ENCODE measurements around the gene ITPKC.
A peak's percentile ranks its signal among the peaks of the same experiment; 100 is the strongest.

Gene ITPKC

GRCh38 chr19:40713939-40714338 lies 3.0 kb upstream of the ITPKC start:
- Histone ChIP-seq H3K27me3 (ENCODE audit: control insufficient read depth in 2 of 2, insufficient read depth in 2 of 2, low read length in 2 of 2) (no peaks in the 10 kb centered on the region), H3K9me3 (ENCODE audit: control insufficient read depth in 2 of 2, low read length in 2 of 2) (no peaks in the 10 kb centered on the region), H3K36me3 (ENCODE audit: control insufficient read depth in 2 of 2, insufficient read depth in 2 of 2, low read length in 2 of 2) (peaks cover 9 to 11% of the 10 kb centered on the region in 2 donors), H3K27ac (ENCODE audit: low read depth in 2 of 2, low read length in 2 of 2) (no peak overlapping the region), H3K4me1 (ENCODE audit: control insufficient read depth in 2 of 2, insufficient read depth in 2 of 2, low read length in 2 of 2) (peaks cover 34% of the 10 kb centered on the region in 2 donors), H3K9ac (ENCODE audit: low read depth in 1 of 2, low read length in 2 of 2) (peak overlapping the region in 1 of 2 donors; percentile 74), H3K4me3 (ENCODE audit: low read length in 2 of 2) (peak overlapping the region in 1 of 2 donors; percentile 75)

GRCh38 chr19:40714441-40715299 lies 2.2 kb upstream of the ITPKC start:
- Histone ChIP-seq H3K9me3 (ENCODE audit: control insufficient read depth in 2 of 2, low read length in 2 of 2) (no peaks in the 10 kb centered on the region), H3K4me3 (ENCODE audit: low read length in 2 of 2) (peak overlapping the region; percentile 75 to 94), H3K27me3 (ENCODE audit: control insufficient read depth in 2 of 2, insufficient read depth in 2 of 2, low read length in 2 of 2) (no peaks in the 10 kb centered on the region), H3K27ac (ENCODE audit: low read depth in 2 of 2, low read length in 2 of 2) (peak overlapping the region; percentile 96 to 99), H3K36me3 (ENCODE audit: control insufficient read depth in 2 of 2, insufficient read depth in 2 of 2, low read length in 2 of 2) (peaks cover 3 to 9% of the 10 kb centered on the region in 2 donors), H3K9ac (ENCODE audit: low read depth in 1 of 2, low read length in 2 of 2) (peak overlapping the region; percentile 92 to 99), H3K4me1 (ENCODE audit: control insufficient read depth in 2 of 2, insufficient read depth in 2 of 2, low read length in 2 of 2) (peaks cover 41% of the 10 kb centered on the region in 2 donors)

GRCh38 chr19:40716031-40716481 lies 856 bp upstream of the ITPKC start:
- Histone ChIP-seq H3K36me3 (ENCODE audit: control insufficient read depth in 2 of 2, insufficient read depth in 2 of 2, low read length in 2 of 2) (peaks cover 0 to 4% of the 10 kb centered on the region in 2 donors), H3K9me3 (ENCODE audit: control insufficient read depth in 2 of 2, low read length in 2 of 2) (no peaks in the 10 kb centered on the region), H3K27me3 (ENCODE audit: control insufficient read depth in 2 of 2, insufficient read depth in 2 of 2, low read length in 2 of 2) (no peaks in the 10 kb centered on the region), H3K9ac (ENCODE audit: low read depth in 1 of 2, low read length in 2 of 2) (peak overlapping the region; percentile 92 to 99), H3K4me1 (ENCODE audit: control insufficient read depth in 2 of 2, insufficient read depth in 2 of 2, low read length in 2 of 2) (peaks cover 54% of the 10 kb centered on the region in 2 donors), H3K27ac (ENCODE audit: low read depth in 2 of 2, low read length in 2 of 2) (peak overlapping the region; percentile 96 to 99), H3K4me3 (ENCODE audit: low read length in 2 of 2) (peak overlapping the region; percentile 75 to 94)

- Histone ChIP-seq H3K9me3 (ENCODE audit: control insufficient read depth in 2 of 2, low read length in 2 of 2) (no peaks in the 10 kb centered on the region), H3K27ac (ENCODE audit: low read depth in 2 of 2, low read length in 2 of 2) (peak overlapping the region; percentile 96 to 99), H3K36me3 (ENCODE audit: control insufficient read depth in 2 of 2, insufficient read depth in 2 of 2, low read length in 2 of 2) (peaks cover under 1 to 2% of the 10 kb centered on the region in 2 donors), H3K9ac (ENCODE audit: low read depth in 1 of 2, low read length in 2 of 2) (peak overlapping the region; percentile 92 to 99), H3K4me3 (ENCODE audit: low read length in 2 of 2) (peak overlapping the region; percentile 75 to 94), H3K4me1 (ENCODE audit: control insufficient read depth in 2 of 2, insufficient read depth in 2 of 2, low read length in 2 of 2) (peaks cover 55 to 56% of the 10 kb centered on the region in 2 donors), H3K27me3 (ENCODE audit: control insufficient read depth in 2 of 2, insufficient read depth in 2 of 2, low read length in 2 of 2) (no peaks in the 10 kb centered on the region)
These were observed 490 bp downstream of the ITPKC start for GRCh38 chr19:40717325-40717879.

DNA sequence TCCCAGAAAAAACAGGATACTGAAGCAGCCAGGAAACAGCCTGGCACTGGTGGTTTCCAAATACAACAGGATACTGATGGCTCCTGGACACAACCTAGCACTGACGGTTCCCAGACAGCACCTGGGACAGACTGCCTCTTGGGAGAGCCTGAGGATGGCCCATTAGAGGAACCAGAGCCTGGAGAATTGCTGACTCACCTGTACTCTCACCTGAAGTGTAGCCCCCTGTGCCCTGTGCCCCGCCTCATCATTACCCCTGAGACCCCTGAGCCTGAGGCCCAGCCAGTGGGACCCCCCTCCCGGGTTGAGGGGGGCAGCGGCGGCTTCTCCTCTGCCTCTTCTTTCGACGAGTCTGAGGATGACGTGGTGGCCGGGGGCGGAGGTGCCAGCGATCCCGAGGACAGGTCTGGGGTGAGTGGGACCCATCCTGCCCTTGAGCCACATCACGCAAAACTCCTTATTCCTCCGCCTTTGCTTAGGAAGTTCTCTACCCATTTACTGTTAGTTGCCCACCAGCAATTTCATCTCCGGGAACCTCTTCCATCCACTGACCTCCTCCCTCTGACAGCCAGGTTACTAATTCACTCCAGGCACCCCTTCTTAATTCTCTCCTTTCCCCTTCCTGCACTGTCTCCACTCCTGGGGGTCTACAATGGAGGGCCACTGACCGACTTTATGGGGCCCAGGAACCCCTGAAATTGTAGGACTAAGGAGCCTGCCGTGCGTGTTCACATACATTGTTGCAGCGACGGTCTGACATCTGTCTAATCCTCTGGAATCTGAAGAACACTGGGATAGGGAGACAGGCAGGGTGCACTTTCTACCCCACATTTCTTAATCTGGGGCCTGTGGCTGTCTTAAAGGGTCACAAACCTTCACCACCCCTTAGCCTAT lies 1.2 kb downstream of the ITPKC start:
- Histone ChIP-seq H3K9ac (ENCODE audit: low read depth in 1 of 2, low read length in 2 of 2) (peak overlapping the region; percentile 92 to 99), H3K4me3 (ENCODE audit: low read length in 2 of 2) (peak overlapping the region; percentile 75 to 94), H3K27ac (ENCODE audit: low read depth in 2 of 2, low read length in 2 of 2) (peak overlapping the region; percentile 96 to 99), H3K27me3 (ENCODE audit: control insufficient read depth in 2 of 2, insufficient read depth in 2 of 2, low read length in 2 of 2) (no peaks in the 10 kb centered on the region), H3K36me3 (ENCODE audit: control insufficient read depth in 2 of 2, insufficient read depth in 2 of 2, low read length in 2 of 2) (peaks cover 3% of the 10 kb centered on the region in 2 donors), H3K4me1 (ENCODE audit: control insufficient read depth in 2 of 2, insufficient read depth in 2 of 2, low read length in 2 of 2) (peaks cover 55 to 56% of the 10 kb centered on the region in 2 donors), H3K9me3 (ENCODE audit: control insufficient read depth in 2 of 2, low read length in 2 of 2) (no peaks in the 10 kb centered on the region)

DNA sequence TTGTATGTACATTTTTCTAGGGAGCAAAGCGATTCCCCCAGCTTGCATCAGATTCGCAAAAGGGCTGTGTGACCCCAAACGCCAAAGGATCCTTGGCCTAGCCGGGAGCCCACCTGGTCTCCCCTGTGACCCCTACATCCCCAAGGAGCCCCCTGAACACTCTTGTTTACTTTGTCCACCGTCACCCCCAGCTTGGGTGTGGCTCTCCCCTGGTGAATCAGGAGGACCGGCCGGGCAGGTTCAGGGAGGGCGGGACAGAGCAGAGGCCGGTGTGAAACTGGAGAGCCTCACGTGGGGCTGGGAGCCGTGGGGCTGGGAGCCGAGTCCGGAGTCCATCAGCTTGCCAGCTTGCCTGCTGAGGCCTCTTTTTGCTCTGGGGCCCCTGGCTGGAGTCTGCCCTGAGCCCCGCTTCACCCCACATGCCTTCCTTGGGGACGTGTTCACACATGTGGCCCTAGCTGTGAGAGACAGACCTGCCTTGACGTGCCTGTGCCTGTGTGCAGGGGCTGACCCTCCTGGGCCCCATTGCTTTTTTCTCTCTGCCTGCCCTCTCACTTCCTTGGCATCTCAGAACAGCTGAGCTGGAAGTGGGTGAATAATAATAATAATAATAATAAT lies 2.0 kb downstream of the ITPKC start:
- Histone ChIP-seq H3K27me3 (ENCODE audit: control insufficient read depth in 2 of 2, insufficient read depth in 2 of 2, low read length in 2 of 2) (no peaks in the 10 kb centered on the region), H3K36me3 (ENCODE audit: control insufficient read depth in 2 of 2, insufficient read depth in 2 of 2, low read length in 2 of 2) (peaks cover 6% of the 10 kb centered on the region in 2 donors), H3K27ac (ENCODE audit: low read depth in 2 of 2, low read length in 2 of 2) (peak overlapping the region; percentile 96 to 99), H3K9me3 (ENCODE audit: control insufficient read depth in 2 of 2, low read length in 2 of 2) (no peaks in the 10 kb centered on the region), H3K9ac (ENCODE audit: low read depth in 1 of 2, low read length in 2 of 2) (peak overlapping the region; percentile 92 to 99), H3K4me1 (ENCODE audit: control insufficient read depth in 2 of 2, insufficient read depth in 2 of 2, low read length in 2 of 2) (peaks cover 55 to 56% of the 10 kb centered on the region in 2 donors), H3K4me3 (ENCODE audit: low read length in 2 of 2) (peak overlapping the region; percentile 75 to 94)

GRCh38 chr19:40719414-40719894 lies 2.5 kb downstream of the ITPKC start:
- no peaks in the 10 kb centered on the region for H3K9me3 ChIP-seq (ENCODE audit: control insufficient read depth in 2 of 2, low read length in 2 of 2)
- peak overlapping the region; percentile 96 to 99 for H3K27ac ChIP-seq (ENCODE audit: low read depth in 2 of 2, low read length in 2 of 2)
- H3K4me3 ChIP-seq (ENCODE audit: low read length in 2 of 2) = peak overlapping the region; percentile 75 to 94
- H3K4me1 ChIP-seq (ENCODE audit: control insufficient read depth in 2 of 2, insufficient read depth in 2 of 2, low read length in 2 of 2) = peaks cover 52 to 54% of the 10 kb centered on the region in 2 donors
- no peaks in the 10 kb centered on the region for H3K27me3 ChIP-seq (ENCODE audit: control insufficient read depth in 2 of 2, insufficient read depth in 2 of 2, low read length in 2 of 2)
- peak overlapping the region; percentile 92 to 99 for H3K9ac ChIP-seq (ENCODE audit: low read depth in 1 of 2, low read length in 2 of 2)
- H3K36me3 ChIP-seq (ENCODE audit: control insufficient read depth in 2 of 2, insufficient read depth in 2 of 2, low read length in 2 of 2) = peaks cover 10 to 11% of the 10 kb centered on the region in 2 donors

- H3K9me3 ChIP-seq (ENCODE audit: control insufficient read depth in 2 of 2, low read length in 2 of 2) = no peaks in the 10 kb centered on the region
- peak overlapping the region in 1 of 2 donors; percentile 50 for H3K9ac ChIP-seq (ENCODE audit: low read depth in 1 of 2, low read length in 2 of 2)
- no peaks in the 10 kb centered on the region for H3K27me3 ChIP-seq (ENCODE audit: control insufficient read depth in 2 of 2, insufficient read depth in 2 of 2, low read length in 2 of 2)
- H3K36me3 ChIP-seq (ENCODE audit: control insufficient read depth in 2 of 2, insufficient read depth in 2 of 2, low read length in 2 of 2) = peaks cover 20 to 24% of the 10 kb centered on the region in 2 donors
- H3K4me3 ChIP-seq (ENCODE audit: low read length in 2 of 2) = peak overlapping the region in 1 of 2 donors; percentile 41
- peak overlapping the region; percentile 96 to 99 for H3K27ac ChIP-seq (ENCODE audit: low read depth in 2 of 2, low read length in 2 of 2)
- peaks cover 39 to 40% of the 10 kb centered on the region in 2 donors for H3K4me1 ChIP-seq (ENCODE audit: control insufficient read depth in 2 of 2, insufficient read depth in 2 of 2, low read length in 2 of 2)
These were observed 4.2 kb downstream of the ITPKC start for GRCh38 chr19:40721140-40721486.

GRCh38 chr19:40721936-40722661 lies 5.2 kb downstream of the ITPKC start:
- Histone ChIP-seq H3K36me3 (ENCODE audit: control insufficient read depth in 2 of 2, insufficient read depth in 2 of 2, low read length in 2 of 2) (peaks cover 27 to 30% of the 10 kb centered on the region in 2 donors), H3K27me3 (ENCODE audit: control insufficient read depth in 2 of 2, insufficient read depth in 2 of 2, low read length in 2 of 2) (no peaks in the 10 kb centered on the region), H3K4me1 (ENCODE audit: control insufficient read depth in 2 of 2, insufficient read depth in 2 of 2, low read length in 2 of 2) (peaks cover 34 to 36% of the 10 kb centered on the region in 2 donors), H3K4me3 (ENCODE audit: low read length in 2 of 2) (no peak overlapping the region), H3K27ac (ENCODE audit: low read depth in 2 of 2, low read length in 2 of 2) (no peak overlapping the region), H3K9ac (ENCODE audit: low read depth in 1 of 2, low read length in 2 of 2) (no peak overlapping the region), H3K9me3 (ENCODE audit: control insufficient read depth in 2 of 2, low read length in 2 of 2) (no peaks in the 10 kb centered on the region)

Measured in mucosa of rectum (tissue), 2 donors.